GM12878 (cell line): ENCODE results near the gene ERICH2. TPM values are rescaled to one million over a fixed set of nuclear protein-coding genes. Genes with fewer than 3 reads are reported as not detected.

ENCODE experiments used
- ATAC-seq: fragments of 200-7000 bp; cut with Tn5 transposase; 3 replicates; pipeline ENCODE4 v1.9.1; 2020; ENCODE audit warnings: mild to moderate bottlenecking, moderate library complexity
- BruUV-seq: library from RNA; stranded (reverse); fragments of 400-500 nt; replicated peaks from 2 replicates; lab custom pipeline; 2021; lab: Mats Ljungman, UMichigan
- CTCF ChIA-PET: fragments of 300-600 bp; sonication (Branson Sonifier 250); formaldehyde crosslinking; extraction: SDS; loops from one replicate; lab custom pipeline; 2021; ENCODE audit warnings: inconsistent platforms; lab: Yijun Ruan, JAX
- POLR2A ChIA-PET: fragments of 350-600 bp; formaldehyde crosslinking; extraction: SDS; loops from one replicate; lab custom pipeline; 2021; ENCODE audit warnings: inconsistent platforms; lab: Charles Lee
- RAD21 ChIA-PET: fragments of 300-600 bp; sonication (Branson Sonifier 250); formaldehyde crosslinking; loops from one replicate; lab custom pipeline; 2023; ENCODE audit warnings: antibody characterized with exemption; ENCODE audit not compliant: unreplicated experiment; lab: Charles Lee
- SMC1A ChIA-PET: fragments of 300-600 bp; sonication (Branson Sonifier 250); formaldehyde crosslinking; loops from one replicate; lab custom pipeline; 2023; ENCODE audit not compliant: unreplicated experiment, uncharacterized antibody; lab: Charles Lee
- DNase-seq: peaks from one replicate; pipeline ENCODE4 v3.0.0-alpha.2; 2011; ENCODE audit warnings: low read depth, low spot score
- FAIRE-seq: peaks from 3 replicates; lab custom pipeline; 2011; peaks lifted over from hg19 to GRCh38; lab: Jason Lieb, UNC
- H2AFZ ChIP-seq: 2 replicates; pipeline ENCODE4 v1.6.0; 2011; ENCODE audit warnings: low read depth, low read length, control low read depth; ENCODE audit not compliant: control insufficient read depth
- H3K27ac ChIP-seq: 2 replicates; pipeline ENCODE4 v1.5.1; 2011; ENCODE audit warnings: control low read depth; ENCODE audit not compliant: control insufficient read depth, insufficient read depth
- H3K27me3 ChIP-seq, 2 experiments: replicated peaks in 1 of 2; 2 replicates each; pipeline versions ENCODE4 v1.6.0 to v1.6.1; 2011; ENCODE audit warnings: low read length in 1 of 2; ENCODE audit not compliant: control insufficient read depth in 2 of 2, insufficient read depth in 2 of 2
- H3K36me3 ChIP-seq, 2 experiments: 2 replicates each; pipeline ENCODE4 v1.5.1; 2011; ENCODE audit warnings: low read length in 1 of 2; ENCODE audit not compliant: control insufficient read depth in 2 of 2, insufficient read depth in 2 of 2
- H3K4me1 ChIP-seq: 2 replicates; pipeline ENCODE4 v1.6.1; 2011; ENCODE audit warnings: mild to moderate bottlenecking, low read length, moderate library complexity, mixed read lengths; ENCODE audit not compliant: control insufficient read depth, insufficient read depth
- H3K4me2 ChIP-seq: 2 replicates; pipeline ENCODE4 v1.6.0; 2011; ENCODE audit warnings: control low read depth; ENCODE audit not compliant: control insufficient read depth, insufficient read depth
- H3K4me3 ChIP-seq: fragments of 200-600 bp; sonication (generic); 2 replicates; pipeline ENCODE4 v1.5.1; 2016
- H3K79me2 ChIP-seq: 2 replicates; pipeline ENCODE4 v1.6.0; 2011; ENCODE audit warnings: low read length; ENCODE audit not compliant: control insufficient read depth, insufficient read depth
- H3K9ac ChIP-seq: 2 replicates; pipeline ENCODE4 v1.8.0; 2011; ENCODE audit warnings: low read length, control low read depth, mixed read lengths; ENCODE audit not compliant: control insufficient read depth, insufficient read depth
- H3K9me3 ChIP-seq: replicated peaks from 3 replicates; pipeline ENCODE4 v1.5.1; 2011; ENCODE audit warnings: mild to moderate bottlenecking, low read length; ENCODE audit not compliant: control insufficient read depth, insufficient read depth
- H4K20me1 ChIP-seq: 2 replicates; pipeline ENCODE4 v1.6.0; 2011; ENCODE audit not compliant: control insufficient read depth, insufficient read depth
- CHD4 ChIP-seq: fragments of 200-600 bp; sonication (generic); IDR thresholded peaks from 2 replicates; pipeline ENCODE4 v1.6.1; 2016; ENCODE audit warnings: mild to moderate bottlenecking
- IKZF1 ChIP-seq: fragments of 450-650 bp; conservative IDR thresholded peaks from 2 replicates; pipeline ENCODE4 v1.6.1; 2017; ENCODE audit warnings: antibody characterized with exemption, mild to moderate bottlenecking
- NBN ChIP-seq: fragments of 450-650 bp; IDR thresholded peaks from 2 replicates; pipeline ENCODE4 v1.6.1; 2016
- NFYB ChIP-seq: IDR thresholded peaks from 2 replicates; pipeline ENCODE4 v1.6.1; 2011; ENCODE audit warnings: low read depth, mild to moderate bottlenecking, low read length, improper control_type of control experiment, moderate library complexity; ENCODE audit not compliant: insufficient read depth
- RCOR1 ChIP-seq: conservative IDR thresholded peaks from 2 replicates; pipeline ENCODE4 v1.6.1; 2012; ENCODE audit warnings: low read depth, low read length, improper control_type of control experiment
- USF2 ChIP-seq: IDR thresholded peaks from 2 replicates; pipeline ENCODE4 v1.6.1; 2011; ENCODE audit warnings: low read depth, low read length, improper control_type of control experiment, borderline replicate concordance
- ZSCAN29 ChIP-seq: fragments of 450-650 bp; IDR thresholded peaks from 2 replicates; pipeline ENCODE4 v1.6.1; 2017; ENCODE audit warnings: mild to moderate bottlenecking, moderate library complexity
- WGBS: methylation state at CpG from one replicate; pipeline ENCODE4 v1.1.6; 2016; ENCODE audit warnings: low lambda C conversion rate; ENCODE audit not compliant: insufficient replicate concordance, insufficient coverage; ENCODE audit errors: missing lambda C conversion rate; 5-methylcytosine and 5-hydroxymethylcytosine counted together
- in situ Hi-C: fragments of 300-500 bp; cut with MboI; formaldehyde crosslinking; loops from 9 replicates; pipeline ENCODE4 v1.14.3; 2018; ENCODE audit warnings: mixed read lengths
- intact Hi-C: fragments of 100-400 bp; cut with micrococcal nuclease; formaldehyde crosslinking; loops from one replicate; pipeline ENCODE4 v1.14.2; 2022; ENCODE audit not compliant: unreplicated experiment
- polyA plus RNA-seq, 11 experiments: library from polyadenylated mRNA; depleted of rRNA in 4 of 11; unstranded in 6 of 11; stranded (reverse) in 5 of 11; fragments of >200 nt; fragmentation: Nextera tagmentation in 4 of 11; fragmentation: Illumina TruSeq in 1 of 11; extraction: Ambion mirVana in 4 of 11; extraction: Trizol in 1 of 11; gene quantifications; 1 replicate in 1 of 11; 2 replicates in 10 of 11; pipeline versions ENCODE4 v1.2.1 to v1.2.3, GENCODE V29; 2011 to 2016; ENCODE audit warnings: inconsistent platforms in 2 of 11, missing spikeins in 2 of 11, low read depth in 1 of 11
- total RNA-seq, 4 experiments: library from RNA; depleted of rRNA in 3 of 4; stranded (reverse); fragments of >200 nt in 3 of 4; fragmentation: Illumina TruSeq in 1 of 4; extraction: Trizol in 1 of 4; gene quantifications; 2 replicates each; pipeline versions ENCODE4 v1.2.1 to v1.2.3, GENCODE V29; 2013 to 2021

The ERICH2 gene
- total and polyA plus RNA-seq, 10 of the 15 experiments (the other 5 are each of a cell fraction or from before 2014, with no cell fraction given): not detected

DNA sequence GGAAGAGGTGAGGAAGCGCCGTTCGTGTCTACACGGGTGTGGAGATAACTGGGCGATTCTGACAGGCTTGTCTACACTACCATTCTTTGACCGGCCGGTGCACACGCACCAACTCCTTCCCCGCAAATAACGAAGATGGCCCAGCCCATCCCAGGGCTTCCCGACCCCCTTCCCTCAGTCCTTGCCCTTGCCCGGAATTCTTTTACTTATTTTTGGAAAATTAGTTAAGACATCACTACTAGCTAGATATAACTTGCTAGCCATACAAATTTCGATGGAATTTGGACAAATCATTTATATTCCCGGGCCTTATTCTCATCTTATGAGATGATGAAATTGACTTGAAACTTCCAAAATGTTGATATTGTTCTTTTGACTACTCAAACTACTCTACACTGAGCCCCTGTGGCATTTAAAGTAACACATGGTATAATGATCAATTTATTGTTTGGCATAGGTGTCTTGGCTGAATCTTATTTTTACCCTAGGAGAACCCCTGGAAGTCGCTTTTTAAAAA lies 1.3 kb downstream of the ERICH2 start:
- SMC1A ChIA-PET: interaction anchor here (0.8 to 2.6 kb wide), 5 partner anchors 41 to 366 kb away, joined by 3 to 7 read pairs (median 5); no protein-coding TSS in a partner anchor
- RAD21 ChIA-PET: interaction anchor here (1.0 to 3.8 kb wide), 3 partner anchors 91 to 362 kb away, joined by 3 to 14 read pairs (median 11); no protein-coding TSS in a partner anchor
- H3K79me2 ChIP-seq: no peaks in the 10 kb centered on the region
- intact Hi-C loops (no loop called here), in situ Hi-C loops (no loop called here)
- CTCF ChIA-PET: interaction anchor here (0.9 to 1.8 kb wide), 3 partner anchors 40 to 363 kb away, joined by 3 to 10 read pairs (median 6); no protein-coding TSS in a partner anchor
- FAIRE-seq (no peak), DNase-seq (no peak), ATAC-seq (no peak)
- no peaks in the 10 kb centered on the region for H3K36me3 ChIP-seq
- BruUV-seq: no TSS peak
- POLR2A ChIA-PET: interaction anchor here (1.3 to 1.6 kb wide), 2 partner anchors 92 to 246 kb away, joined by 3 to 4 read pairs; no protein-coding TSS in a partner anchor
- H2AFZ ChIP-seq: peak overlapping the region; percentile 87
- H3K4me1 ChIP-seq: no peaks in the 10 kb centered on the region
- no peak for TF ChIP-seq USF2
- peak; percentile 94 for TF ChIP-seq ZSCAN29
- TF ChIP-seq IKZF1: 0 out of 2 replicates have a peak, but pooled peaks have one; percentile 2
- 0 out of 2 replicates have a peak, but pooled peaks have one; percentile 18 for TF ChIP-seq NBN
- peaks cover 0 to 13% of the 10 kb centered on the region in 2 experiments; a peak in 3 of 4 replicates for H3K27me3 ChIP-seq
- no peak overlapping the region for H3K9ac ChIP-seq
- WGBS: 15% methylated on average over 15 of the region's 15 CpGs
- peak overlapping the region; percentile 95 for H3K4me2 ChIP-seq
- peak overlapping the region; percentile 63; the same call in 1 of the 2 replicates for H3K4me3 ChIP-seq
- no peak overlapping the region for H3K27ac ChIP-seq
- no peaks in the 10 kb centered on the region for H3K9me3 ChIP-seq
- H4K20me1 ChIP-seq: no peaks in the 10 kb centered on the region

DNA sequence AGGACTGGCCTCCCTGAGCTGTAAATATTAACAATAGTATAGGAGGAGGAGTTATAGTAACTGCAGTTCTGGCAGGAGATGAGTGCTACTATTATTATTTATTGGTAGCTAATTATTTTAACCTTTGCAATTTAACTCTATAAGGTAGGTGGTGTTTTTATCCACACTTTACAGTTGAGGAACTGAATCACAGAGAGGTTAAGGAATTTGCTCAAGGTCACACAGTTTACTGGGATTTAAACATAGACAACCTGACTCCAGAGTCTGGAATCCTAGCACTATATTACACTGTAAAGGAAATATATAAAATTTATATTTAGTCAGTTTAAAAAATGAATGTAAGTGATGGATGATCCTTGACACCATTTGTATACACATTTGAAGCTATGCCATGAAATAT lies 2.1 kb downstream of the ERICH2 start:
- H3K27ac ChIP-seq: no peak overlapping the region
- ChIA-PET RAD21 (interaction anchor here (0.7 to 3.8 kb wide), 4 partner anchors 10 to 411 kb away, joined by 3 to 14 read pairs (median 3); no protein-coding TSS in a partner anchor), POLR2A (no interaction called here), CTCF (interaction anchor here (1.1 to 1.9 kb wide), 3 partner anchors 31 to 363 kb away, joined by 3 to 8 read pairs (median 6); no protein-coding TSS in a partner anchor), SMC1A (interaction anchor here (0.6 to 2.6 kb wide), 7 partner anchors 40 to 367 kb away, joined by 3 to 7 read pairs (median 3); no protein-coding TSS in a partner anchor)
- BruUV-seq: no TSS peak
- no peaks in the 10 kb centered on the region for H3K9me3 ChIP-seq
- in situ Hi-C loops (no loop called here), intact Hi-C loops (no loop called here)
- H3K27me3 ChIP-seq: peaks cover 0 to 13% of the 10 kb centered on the region in 2 experiments; a peak in 3 of 4 replicates
- no peak overlapping the region for H3K4me3 ChIP-seq
- H3K4me1 ChIP-seq: no peaks in the 10 kb centered on the region
- no peaks in the 10 kb centered on the region for H4K20me1 ChIP-seq
- ATAC-seq: no peak
- H2AFZ ChIP-seq: no peak overlapping the region
- H3K9ac ChIP-seq: no peak overlapping the region
- no peaks in the 10 kb centered on the region for H3K36me3 ChIP-seq
- DNase-seq: no peak
- no peak for FAIRE-seq
- no peaks in the 10 kb centered on the region for H3K79me2 ChIP-seq
- TF ChIP-seq NFYB (no peak), RCOR1 (no peak), CHD4 (no peak)
- H3K4me2 ChIP-seq: no peak overlapping the region
